ENCODE measurements around the gene GEMIN4. TPM values are rescaled to one million over a fixed set of nuclear protein-coding genes. Genes with fewer than 3 reads are reported as not detected.
"Not testable (repeated sequence)": the region's sequence is repeated elsewhere in the genome, so short reads cannot be mapped to it uniquely, and the experiment has no call there.

The GEMIN4 gene
- total RNA-seq, 1 donor from 2014 or later = 34.5 TPM

GRCh38 chr17:700504-701094 lies 51.5 kb downstream of the GEMIN4 start:
- peak; percentile 93 for TF ChIP-seq CTCF (conservative IDR thresholded peaks at IDR 0.05)
- DNase-seq (ENCODE audit: extremely low spot score, unreplicated experiment) = no peak
- no peak overlapping the region for H3K4me3 Mint-ChIP-seq
- H3K4me1 Mint-ChIP-seq (ENCODE audit: unreplicated experiment) = peaks cover 18% of the 10 kb centered on the region
- H3K27ac Mint-ChIP-seq = no peak overlapping the region
- no peaks in the 10 kb centered on the region for H3K27me3 Mint-ChIP-seq
- H3K9me3 Mint-ChIP-seq = no peaks in the 10 kb centered on the region
- H3K36me3 Mint-ChIP-seq = peaks cover 8% of the 10 kb centered on the region

GRCh38 chr17:699345-699744 lies 52.7 kb downstream of the GEMIN4 start:
- no peak for DNase-seq (ENCODE audit: extremely low spot score, unreplicated experiment)
- Mint-ChIP-seq H3K4me3 (no peak overlapping the region), H3K9me3 (no peaks in the 10 kb centered on the region), H3K36me3 (peaks cover 13% of the 10 kb centered on the region), H3K27me3 (no peaks in the 10 kb centered on the region), H3K4me1 (ENCODE audit: unreplicated experiment) (peaks cover 22% of the 10 kb centered on the region), H3K27ac (no peak overlapping the region)
- TF ChIP-seq CTCF (conservative IDR thresholded peaks at IDR 0.05) = no peak

GRCh38 chr17:698096-698495 lies 54.0 kb downstream of the GEMIN4 start:
- H3K4me3 Mint-ChIP-seq; H3K27ac Mint-ChIP-seq; DNase-seq (ENCODE audit: extremely low spot score, unreplicated experiment); H3K27me3 Mint-ChIP-seq; H3K9me3 Mint-ChIP-seq: not testable (repeated sequence)
- Mint-ChIP-seq H3K36me3 (peaks cover 16% of the 10 kb centered on the region), H3K4me1 (ENCODE audit: unreplicated experiment) (peaks cover 26% of the 10 kb centered on the region)

GRCh38 chr17:697682-698081 lies 54.4 kb downstream of the GEMIN4 start:
- Mint-ChIP-seq H3K4me1 (ENCODE audit: unreplicated experiment) (peaks cover 26% of the 10 kb centered on the region), H3K27ac (no peak overlapping the region), H3K27me3 (no peaks in the 10 kb centered on the region), H3K9me3 (no peaks in the 10 kb centered on the region), H3K4me3 (no peak overlapping the region), H3K36me3 (peaks cover 16% of the 10 kb centered on the region)
- no peak for TF ChIP-seq CTCF (conservative IDR thresholded peaks at IDR 0.05)
- no peak for DNase-seq (ENCODE audit: extremely low spot score, unreplicated experiment)

GRCh38 chr17:696369-696768 lies 55.7 kb downstream of the GEMIN4 start:
- Mint-ChIP-seq H3K36me3 (peaks cover 16% of the 10 kb centered on the region), H3K9me3 (no peaks in the 10 kb centered on the region), H3K4me1 (ENCODE audit: unreplicated experiment) (peaks cover 26% of the 10 kb centered on the region), H3K27ac (no peak overlapping the region), H3K27me3 (no peaks in the 10 kb centered on the region), H3K4me3 (no peak overlapping the region)
- no peak for TF ChIP-seq CTCF (conservative IDR thresholded peaks at IDR 0.05)
- no peak for DNase-seq (ENCODE audit: extremely low spot score, unreplicated experiment)

Other genes starting within 250 kb of the GEMIN4 start
- gene VPS53, start 37.4 kb downstream of the GEMIN4 start, total RNA-seq (ENCODE audit: low replicate concordance) = 62.1 and 68.0 TPM in 2 replicates
- 15.0 and 19.3 TPM in 2 replicates for gene TLCD3A, start 19.7 kb downstream of the GEMIN4 start, total RNA-seq (ENCODE audit: low replicate concordance)
- gene GLOD4, start 30.0 kb upstream of the GEMIN4 start, total RNA-seq (ENCODE audit: low replicate concordance) = 83.1 and 99.4 TPM in 2 replicates
- 17.7 and 21.3 TPM in 2 replicates for gene MRM3, start 30.1 kb upstream of the GEMIN4 start, total RNA-seq (ENCODE audit: low replicate concordance)
- gene NXN, start 227.5 kb upstream of the GEMIN4 start, total RNA-seq (ENCODE audit: low replicate concordance) = 65.1 and 68.0 TPM in 2 replicates
- gene TIMM22, start 244.9 kb upstream of the GEMIN4 start, total RNA-seq (ENCODE audit: low replicate concordance) = 16.2 and 20.1 TPM in 2 replicates